ENCODE results near the gene DAB1.

Gene DAB1

GRCh38 chr1:57423656-57424211 lies at the start of gene DAB1:
TSS of gene DAB1 (minus strand) at chr1:57424060. CDS start at chr1:57291030, 133,030 bp downstream.
- DNase-seq (ENCODE audit: low read depth) = no peak

GRCh38 chr1:57473448-57473847 lies 49.6 kb upstream of the DAB1 start:
- no peak for DNase-seq (ENCODE audit: low read depth)

- DNase-seq (ENCODE audit: low read depth) = no peak
Measured at GRCh38 chr1:57471995-57472394, 48.1 kb upstream of the DAB1 start.

DNA sequence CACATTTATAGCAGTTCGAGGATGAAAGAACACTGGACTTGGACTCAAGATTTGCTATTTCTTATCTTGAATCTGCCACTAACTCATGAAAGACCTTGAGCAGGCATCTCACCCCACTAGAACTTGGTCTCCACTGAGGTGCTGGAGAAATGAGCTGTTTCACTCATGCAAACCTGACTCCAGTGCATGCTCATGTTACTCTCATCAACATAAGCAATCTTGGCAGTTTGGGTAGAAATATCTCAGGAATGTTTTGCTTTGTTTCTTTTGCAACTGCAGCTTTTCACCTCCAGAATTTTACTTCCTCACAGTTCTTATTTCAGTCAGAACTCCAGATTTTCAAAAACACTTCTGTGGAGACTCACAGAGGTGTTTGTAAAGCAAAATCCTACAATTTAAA lies 46.2 kb upstream of the DAB1 start:
- no peak for DNase-seq (ENCODE audit: low read depth)

- no peak for DNase-seq (ENCODE audit: low read depth)
Measured at GRCh38 chr1:57468641-57469523, 45.0 kb upstream of the DAB1 start.

GRCh38 chr1:57467830-57468229 lies 44.0 kb upstream of the DAB1 start:
- DNase-seq (ENCODE audit: low read depth) = no peak

- no peak for DNase-seq (ENCODE audit: low read depth)
Measured at GRCh38 chr1:57464756-57465155, 40.9 kb upstream of the DAB1 start.

DNA sequence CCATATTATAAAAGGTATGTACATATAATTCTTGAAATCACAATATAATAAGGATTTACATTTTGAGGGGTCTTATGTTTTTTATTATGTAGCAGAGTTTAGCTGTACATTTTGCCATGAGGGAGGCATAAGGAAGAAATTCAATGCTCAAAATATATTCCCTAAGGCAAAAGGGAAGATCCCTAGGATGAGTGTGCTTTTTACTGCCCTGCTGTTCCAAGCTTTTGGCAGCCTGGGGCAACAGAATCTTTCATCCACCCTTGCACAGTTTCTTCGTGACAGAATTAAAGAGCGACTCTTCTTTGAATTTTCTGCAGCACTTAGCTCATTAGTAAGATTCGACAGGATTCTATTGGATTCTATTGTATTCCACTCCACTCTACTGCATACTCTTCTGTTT lies 39.5 kb upstream of the DAB1 start:
- DNase-seq (ENCODE audit: low read depth) = no peak

DNA sequence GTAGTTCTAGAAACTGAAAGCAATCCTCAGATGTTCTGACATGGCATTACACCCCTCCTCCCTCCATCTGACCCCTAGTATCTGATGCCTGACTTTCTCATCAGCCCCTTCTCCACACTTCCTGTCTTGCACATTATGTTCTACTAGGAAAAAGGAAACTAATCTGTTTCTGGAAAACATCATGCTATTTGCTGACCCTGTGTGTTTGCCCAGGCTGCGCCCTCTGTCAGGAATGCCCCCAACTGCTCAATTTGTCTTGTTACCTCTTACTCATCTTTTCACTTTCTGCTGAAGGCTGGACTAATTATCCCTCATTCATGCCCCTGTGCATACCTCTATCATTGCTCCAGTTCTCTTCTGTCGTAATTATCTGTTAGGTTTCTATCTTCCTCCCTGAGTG lies 37.5 kb upstream of the DAB1 start:
- DNase-seq (ENCODE audit: low read depth) = no peak

- DNase-seq (ENCODE audit: low read depth) = no peak
Measured at GRCh38 chr1:57451516-57451915, 27.7 kb upstream of the DAB1 start.

DNA sequence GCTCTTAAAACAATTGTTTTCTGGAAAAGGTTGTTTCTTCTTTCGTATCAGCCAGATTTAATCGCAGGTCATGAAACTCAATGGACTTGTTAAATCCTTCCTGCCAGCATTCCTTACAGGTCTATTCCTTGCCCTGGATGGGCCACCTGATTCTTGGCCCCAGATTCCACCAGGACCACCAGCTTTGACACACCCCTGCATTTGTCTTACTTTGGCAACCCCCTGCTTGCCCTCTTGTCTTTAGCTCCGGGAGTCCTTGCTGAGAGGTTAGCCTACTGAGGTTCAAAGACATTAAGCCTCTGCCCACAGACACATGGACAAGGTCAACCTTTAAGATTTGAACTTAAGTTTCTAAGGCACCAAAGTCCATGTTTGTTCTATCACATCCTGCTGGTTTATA lies 27.1 kb upstream of the DAB1 start:
- DNase-seq (ENCODE audit: low read depth) = no peak

DNA sequence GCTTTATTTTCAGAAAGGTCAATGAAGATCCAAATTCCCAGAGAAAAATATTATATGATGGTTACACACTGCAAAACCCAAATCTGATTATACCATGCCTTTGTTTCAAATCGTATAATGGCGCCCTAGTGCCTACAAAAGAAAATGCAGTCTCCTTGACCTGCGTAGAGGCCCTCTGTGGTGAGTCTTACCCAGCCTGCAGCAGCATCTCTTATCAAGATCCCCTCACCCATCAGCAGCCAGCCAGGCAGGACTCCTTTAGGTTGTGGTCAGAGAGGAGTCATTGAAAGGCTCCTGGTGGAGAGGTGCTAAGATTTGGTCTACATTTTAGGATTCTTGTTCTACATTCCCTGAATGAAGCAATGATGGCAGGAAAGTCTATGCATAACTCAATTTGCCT lies 23.7 kb upstream of the DAB1 start:
- no peak for DNase-seq (ENCODE audit: low read depth)

DNA sequence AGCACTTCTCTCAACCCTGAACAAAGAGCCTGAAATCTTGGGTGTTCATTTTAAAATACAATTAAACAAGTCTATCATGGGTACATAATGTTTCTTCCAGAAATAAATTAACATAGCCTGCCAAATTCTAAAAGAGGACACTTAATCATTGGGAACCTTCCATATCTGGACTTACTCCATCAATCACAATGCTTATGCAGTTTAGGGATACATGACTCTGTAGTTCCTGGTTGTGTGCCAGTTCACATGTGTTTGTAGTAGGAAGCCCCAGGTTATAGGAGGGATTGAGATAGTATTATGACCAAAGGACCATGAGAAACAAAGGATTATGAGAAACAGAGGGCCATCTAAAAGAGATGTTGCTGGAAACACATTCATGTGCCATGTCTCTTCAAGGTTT lies 19.1 kb upstream of the DAB1 start:
- no peak for DNase-seq (ENCODE audit: low read depth)

- no peak for DNase-seq (ENCODE audit: low read depth)
Measured at GRCh38 chr1:57440096-57440495, 16.2 kb upstream of the DAB1 start.

GRCh38 chr1:57431400-57431799 lies 7.5 kb upstream of the DAB1 start:
- DNase-seq (ENCODE audit: low read depth) = no peak

DNA sequence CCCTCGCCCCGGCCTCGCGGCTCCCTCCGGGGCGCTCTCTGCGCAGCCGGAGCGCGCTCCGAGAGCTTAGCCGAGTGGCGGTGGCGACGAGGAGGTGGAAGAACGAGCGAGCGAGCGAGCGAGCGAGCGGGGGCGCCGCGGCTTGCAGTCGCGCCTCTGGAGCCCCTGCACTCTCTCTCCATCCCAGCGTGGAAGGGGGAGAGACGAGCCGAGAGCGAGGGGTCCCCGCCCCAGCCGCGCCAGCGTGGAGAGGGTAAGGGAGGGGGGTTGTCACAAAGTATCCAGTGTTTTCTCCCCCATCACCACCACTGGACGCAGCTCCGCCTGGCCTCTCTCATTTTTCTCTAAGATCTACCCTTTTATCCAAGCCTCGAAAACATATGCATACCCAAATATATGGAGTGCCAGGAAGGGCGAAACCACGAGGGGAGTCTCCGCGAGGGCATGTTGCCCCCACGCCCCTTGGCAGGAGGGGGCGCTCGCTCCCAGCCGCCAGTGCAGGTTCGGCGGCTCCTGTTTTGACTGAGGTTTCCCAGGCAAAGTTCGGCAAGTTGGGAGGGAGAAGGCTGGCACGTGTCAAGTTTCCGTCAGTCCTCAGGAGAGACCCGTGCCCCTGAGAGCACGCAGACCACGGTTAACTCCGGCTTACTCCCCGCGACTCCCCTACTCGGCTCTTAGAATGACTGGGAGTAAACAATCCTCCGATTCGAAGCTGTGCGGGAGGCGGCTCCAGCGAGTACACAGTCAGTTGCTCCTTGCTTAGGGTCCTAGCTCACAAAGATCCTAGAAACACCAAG lies 569 bp upstream of the DAB1 start:
- DNase-seq (ENCODE audit: low read depth) = no peak

DNA sequence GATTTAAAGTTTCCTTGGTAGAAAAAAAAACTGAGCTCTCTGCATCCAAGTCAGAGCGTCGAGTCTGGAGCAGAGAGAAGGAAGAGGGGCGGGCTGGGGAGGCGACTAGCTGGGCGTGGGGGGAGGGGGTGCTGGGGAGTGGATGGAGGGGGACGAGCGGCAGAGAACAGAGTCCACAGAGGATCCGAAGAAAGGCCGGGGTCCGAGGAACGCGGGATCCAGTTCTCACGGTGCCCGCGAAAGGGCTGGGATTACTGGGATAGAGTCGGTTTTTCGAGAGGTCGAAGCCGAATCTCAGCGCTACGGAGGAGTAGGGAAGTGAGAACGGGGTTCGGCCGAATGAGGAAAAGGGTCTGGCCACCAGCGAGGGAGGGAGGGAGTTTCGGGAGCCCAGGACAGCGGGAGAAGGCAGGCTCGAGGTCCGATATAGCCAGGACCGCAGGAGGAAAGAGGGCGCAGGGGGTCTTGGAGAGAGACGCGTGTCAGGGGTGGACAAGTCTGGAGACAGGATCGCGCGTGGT lies 665 bp downstream of the DAB1 start:
- DNase-seq (ENCODE audit: low read depth) = no peak

- DNase-seq (ENCODE audit: low read depth) = no peak
Measured at GRCh38 chr1:57422271-57423134, 1.4 kb downstream of the DAB1 start.

GRCh38 chr1:57421806-57422205 lies 2.1 kb downstream of the DAB1 start:
- DNase-seq (ENCODE audit: low read depth) = no peak

GRCh38 chr1:57420981-57421785 lies 2.7 kb downstream of the DAB1 start:
- no peak for DNase-seq (ENCODE audit: low read depth)

DNA sequence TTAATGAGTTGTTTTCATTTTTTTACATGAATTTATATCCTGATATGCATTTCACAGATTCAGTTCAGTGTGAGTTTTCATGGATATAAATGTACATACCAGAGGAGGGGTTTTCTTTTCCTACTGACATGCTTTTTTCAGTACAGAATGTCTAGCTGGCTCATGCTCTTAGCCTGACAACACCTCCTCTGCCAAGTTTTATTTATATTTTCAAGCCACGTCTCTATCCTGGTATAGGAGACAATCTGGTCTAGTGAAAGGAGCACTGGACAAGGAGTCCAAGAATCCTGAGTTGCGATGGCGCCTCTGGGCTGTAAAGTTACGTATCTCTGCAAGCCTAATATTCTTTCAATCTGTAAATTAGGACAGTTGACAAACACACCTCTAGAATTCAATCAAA lies 4.9 kb downstream of the DAB1 start:
- no peak for DNase-seq (ENCODE audit: low read depth)
